Mesenchymal stem cell (in vitro differentiated cells and primary cell): Measurements from ENCODE around the gene SCAF8.

Experiments
- DNase-seq: peaks from one replicate; pipeline ENCODE4 v3.0.0-alpha.2; 2013
- H2AFZ ChIP-seq: one replicate; pipeline ENCODE4 v1.6.1; 2013; ENCODE audit warnings: low read depth, mild to moderate bottlenecking, control low read depth, inconsistent platforms, low read length, moderate library complexity
- H2AK5ac ChIP-seq: 2 replicates; pipeline ENCODE4 v1.6.1; 2013; ENCODE audit warnings: low read length, moderate library complexity, mild to moderate bottlenecking, inconsistent platforms; ENCODE audit not compliant: severe bottlenecking
- H2BK120ac ChIP-seq: one replicate; pipeline ENCODE4 v1.6.1; 2013; ENCODE audit warnings: low read depth, mild to moderate bottlenecking, inconsistent platforms, low read length, moderate library complexity
- H2BK12ac ChIP-seq, 2 experiments: one replicate each; pipeline ENCODE4 v1.6.1; 2013; ENCODE audit warnings: inconsistent platforms in 2 of 2, low read length in 2 of 2, mild to moderate bottlenecking in 2 of 2, moderate library complexity in 2 of 2, control low read depth in 1 of 2
- H2BK15ac ChIP-seq: one replicate; pipeline ENCODE4 v1.6.1; 2013; ENCODE audit warnings: mild to moderate bottlenecking, low read depth, inconsistent platforms; ENCODE audit not compliant: poor library complexity, severe bottlenecking
- H2BK5ac ChIP-seq: 2 replicates; pipeline ENCODE4 v1.6.1; 2013; ENCODE audit warnings: low read depth, mild to moderate bottlenecking, low read length, control low read depth, inconsistent platforms; ENCODE audit not compliant: poor library complexity, severe bottlenecking
- H3K14ac ChIP-seq, 2 experiments: one replicate each; pipeline ENCODE4 v1.6.1; 2013; ENCODE audit warnings: inconsistent platforms in 2 of 2, low read length in 2 of 2, control low read depth in 1 of 2, mild to moderate bottlenecking in 1 of 2, moderate library complexity in 1 of 2
- H3K18ac ChIP-seq, 2 experiments: one replicate each; pipeline ENCODE4 v1.6.1; 2013; ENCODE audit warnings: inconsistent platforms in 2 of 2, low read length in 2 of 2, control low read depth in 1 of 2, low read depth in 1 of 2, mild to moderate bottlenecking in 1 of 2
- H3K23ac ChIP-seq, 2 experiments: one replicate each; pipeline ENCODE4 v1.6.1; 2013; ENCODE audit warnings: inconsistent platforms in 2 of 2, low read length in 2 of 2, mild to moderate bottlenecking in 2 of 2, moderate library complexity in 2 of 2, control low read depth in 1 of 2
- H3K27ac ChIP-seq: 2 replicates; pipeline ENCODE4 v1.5.1; 2013; ENCODE audit warnings: mild to moderate bottlenecking, moderate library complexity, low read length, control low read depth, inconsistent platforms; ENCODE audit not compliant: poor library complexity, severe bottlenecking
- H3K27me3 ChIP-seq, 2 experiments: 2 replicates each; pipeline versions ENCODE4 v1.6.1 to v1.7.0; 2013; ENCODE audit warnings: low read length in 2 of 2, mild to moderate bottlenecking in 2 of 2, moderate library complexity in 2 of 2, control low read depth in 1 of 2, inconsistent platforms in 1 of 2; ENCODE audit not compliant: control insufficient read depth in 1 of 2, insufficient read depth in 1 of 2
- H3K36me3 ChIP-seq, 2 experiments: 2 replicates each; pipeline versions ENCODE4 v1.6.1 to v1.7.0; 2013; ENCODE audit warnings: low read length in 2 of 2, control low read depth in 1 of 2, inconsistent platforms in 1 of 2, low read depth in 1 of 2, mild to moderate bottlenecking in 1 of 2; ENCODE audit not compliant: insufficient read depth in 2 of 2, control insufficient read depth in 1 of 2
- H3K4ac ChIP-seq, 2 experiments: one replicate each; pipeline ENCODE4 v1.6.1; 2013; ENCODE audit warnings: inconsistent platforms in 2 of 2, low read length in 2 of 2, mild to moderate bottlenecking in 2 of 2, moderate library complexity in 2 of 2, control low read depth in 1 of 2, low read depth in 1 of 2
- H3K4me1 ChIP-seq: 2 replicates; pipeline ENCODE4 v1.6.1; 2013; ENCODE audit warnings: low read depth, low read length, control low read depth; ENCODE audit not compliant: control insufficient read depth, insufficient read depth
- H3K4me2 ChIP-seq: 2 replicates; pipeline ENCODE4 v1.6.1; 2013; ENCODE audit warnings: low read length, mild to moderate bottlenecking, inconsistent platforms; ENCODE audit not compliant: poor library complexity, severe bottlenecking
- H3K4me3 ChIP-seq, 2 experiments: 2 replicates each; pipeline versions ENCODE4 v1.5.1 to v1.7.0; 2013; ENCODE audit warnings: low read length in 2 of 2, mild to moderate bottlenecking in 2 of 2, control low read depth in 1 of 2, low read depth in 1 of 2; ENCODE audit not compliant: insufficient read depth in 1 of 2
- H3K79me1 ChIP-seq: replicated peaks from 2 replicates; pipeline ENCODE4 v1.6.1; 2013; ENCODE audit warnings: mild to moderate bottlenecking, control low read depth, low read length, inconsistent platforms; ENCODE audit not compliant: poor library complexity, severe bottlenecking
- H3K9ac ChIP-seq: 2 replicates; pipeline ENCODE4 v1.7.0; 2013; ENCODE audit warnings: mild to moderate bottlenecking, low read length, moderate library complexity
- H3K9me3 ChIP-seq: 2 replicates; pipeline ENCODE4 v1.7.0; 2013; ENCODE audit warnings: mild to moderate bottlenecking, low read length; ENCODE audit not compliant: control insufficient read depth
- H4K8ac ChIP-seq: one replicate; pipeline ENCODE4 v1.6.1; 2013; ENCODE audit warnings: inconsistent platforms, mild to moderate bottlenecking, low read length, moderate library complexity
- H4K91ac ChIP-seq: one replicate; pipeline ENCODE4 v1.6.1; 2013; ENCODE audit warnings: mild to moderate bottlenecking, low read length, inconsistent platforms
- WGBS: methylation state at CpG from one replicate; pipeline ENCODE4 v1.1.7; 2013; ENCODE audit warnings: mixed read lengths; 5-methylcytosine and 5-hydroxymethylcytosine counted together

SCAF8 gene

DNA sequence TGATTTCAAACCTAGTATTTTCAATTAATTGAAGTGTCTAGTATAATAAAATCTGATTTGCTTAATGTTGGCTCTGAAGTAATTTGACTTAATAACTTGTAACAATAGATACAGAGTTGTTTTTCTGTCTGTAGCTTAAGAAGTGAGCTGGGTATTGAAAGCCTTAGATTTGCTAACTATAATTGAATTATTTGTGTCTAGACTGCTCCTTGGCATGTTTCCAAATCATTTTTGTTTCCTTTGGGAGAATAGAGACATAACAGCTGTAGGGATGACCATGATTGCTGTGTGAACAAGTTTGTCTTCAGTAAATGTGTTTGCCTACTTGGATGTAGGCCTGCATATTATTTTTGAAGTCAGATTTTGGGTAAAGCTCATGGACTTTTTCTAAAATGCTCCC, 115.4 kb downstream of the SCAF8 start:
- no peak for DNase-seq
- Histone ChIP-seq H2BK12ac (no peak overlapping the region), H3K9ac (no peak overlapping the region), H3K27ac (no peak overlapping the region), H3K4ac (no peak overlapping the region), H3K4me2 (no peak overlapping the region), H3K9me3 (no peaks in the 10 kb centered on the region), H3K4me1 (peaks cover 2% of the 10 kb centered on the region), H3K18ac (no peak overlapping the region), H3K14ac (no peak overlapping the region), H2AFZ (no peak overlapping the region), H3K79me1 (peaks cover 35% of the 10 kb centered on the region), H4K8ac (no peak overlapping the region), H2BK120ac (no peak overlapping the region), H4K91ac (no peak overlapping the region), H3K23ac (no peak overlapping the region), H2BK5ac (no peak overlapping the region), H2BK15ac (no peak overlapping the region), H3K4me3 (no peak overlapping the region), H3K27me3 (no peaks in the 10 kb centered on the region), H3K36me3 (peaks cover 6 to 22% of the 10 kb centered on the region in 2 experiments), H2AK5ac (no peak overlapping the region)

DNA sequence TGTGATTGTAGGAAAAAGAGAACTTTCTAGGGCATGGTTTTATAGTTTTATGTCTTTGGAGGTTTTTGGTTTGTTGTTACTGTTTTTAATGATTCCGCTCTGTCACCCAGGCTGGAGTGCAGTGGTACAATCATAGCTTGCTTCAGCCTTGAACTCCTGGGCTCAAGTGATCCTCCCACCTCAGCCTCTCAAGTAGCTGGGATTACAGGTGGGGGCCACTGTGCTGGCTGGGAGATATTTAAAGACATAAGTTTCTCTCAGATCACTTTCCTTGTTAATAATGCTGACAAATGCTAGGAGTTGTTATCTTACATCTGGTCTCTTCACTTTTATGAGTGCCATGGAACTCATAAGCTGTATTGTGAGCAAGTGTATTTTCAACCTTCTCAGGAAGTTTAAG, 116.3 kb downstream of the SCAF8 start:
- 89% methylated on average over 1 of the region's 1 CpG for WGBS
- Histone ChIP-seq H2AFZ (no peak overlapping the region), H2BK12ac (no peak overlapping the region)

DNA sequence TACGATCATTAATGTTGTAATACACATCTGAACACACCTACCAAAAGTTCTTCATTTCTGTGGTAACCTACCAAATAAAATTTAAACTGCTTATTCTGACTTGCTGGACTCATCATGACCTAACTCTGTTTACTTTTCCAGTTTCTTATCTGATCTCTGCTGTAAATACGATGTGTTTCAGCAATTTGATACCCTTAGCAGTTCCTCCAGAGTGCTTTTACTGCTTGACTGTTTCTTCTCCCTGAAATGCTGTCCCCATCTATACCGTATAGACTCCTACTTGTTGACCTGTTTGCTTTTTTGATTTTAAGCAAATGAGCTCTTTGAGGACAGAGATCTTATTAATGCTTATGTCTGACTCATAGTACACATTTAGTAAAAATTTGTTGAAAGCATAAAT, 119.5 kb downstream of the SCAF8 start:
- Histone ChIP-seq H3K14ac (no peak overlapping the region), H3K4me2 (no peak overlapping the region), H3K23ac (no peak overlapping the region), H3K4me3 (no peak overlapping the region), H3K9ac (no peak overlapping the region), H3K79me1 (peaks cover 24% of the 10 kb centered on the region), H3K4me1 (peaks cover 2% of the 10 kb centered on the region), H3K9me3 (no peaks in the 10 kb centered on the region), H3K27ac (no peak overlapping the region), H3K27me3 (no peaks in the 10 kb centered on the region), H2AK5ac (no peak overlapping the region), H4K91ac (no peak overlapping the region), H2BK5ac (no peak overlapping the region), H3K4ac (no peak overlapping the region), H3K36me3 (peaks cover 10 to 17% of the 10 kb centered on the region in 2 experiments), H4K8ac (no peak overlapping the region), H2BK12ac (no peak overlapping the region), H3K18ac (no peak overlapping the region), H2BK120ac (no peak overlapping the region), H2BK15ac (no peak overlapping the region), H2AFZ (no peak overlapping the region)
- DNase-seq: peak; percentile 58
- WGBS: 50% methylated on average over 2 of the region's 3 CpGs

More for the DNA sequence above, 116.3 kb downstream of the SCAF8 start:
- Histone ChIP-seq H3K4me2 (no peak overlapping the region), H2BK15ac (no peak overlapping the region), H3K79me1 (peaks cover 34% of the 10 kb centered on the region), H3K9me3 (no peaks in the 10 kb centered on the region), H3K27ac (no peak overlapping the region), H3K4ac (no peak overlapping the region), H3K14ac (no peak overlapping the region), H3K9ac (no peak overlapping the region), H3K4me3 (no peak overlapping the region), H3K23ac (no peak overlapping the region), H3K4me1 (peaks cover 2% of the 10 kb centered on the region), H2BK5ac (no peak overlapping the region), H2AK5ac (no peak overlapping the region), H3K27me3 (no peaks in the 10 kb centered on the region), H3K36me3 (peaks cover 6 to 22% of the 10 kb centered on the region in 2 experiments), H3K18ac (no peak overlapping the region), H4K8ac (no peak overlapping the region), H4K91ac (no peak overlapping the region), H2BK120ac (no peak overlapping the region)
- no peak for DNase-seq

DNA sequence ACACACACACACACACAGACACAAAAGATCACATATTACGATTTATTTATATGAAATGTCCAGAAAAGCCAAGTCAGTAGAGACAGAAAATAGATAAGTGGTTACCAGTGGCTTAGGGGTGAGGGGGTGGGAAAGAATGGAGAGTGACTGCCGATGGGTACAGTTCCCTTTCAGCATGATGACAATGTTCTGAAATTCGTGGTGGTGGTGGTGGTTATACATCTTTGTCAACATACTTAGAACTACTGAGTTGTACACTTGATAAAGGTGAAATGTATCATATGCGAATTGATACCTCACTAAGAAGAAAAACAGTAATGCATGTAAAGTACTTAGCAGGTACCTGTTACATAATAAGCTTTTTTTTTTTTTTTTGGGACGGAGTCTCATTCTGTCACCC, 124.3 kb downstream of the SCAF8 start:
- Histone ChIP-seq H2BK120ac (no peak overlapping the region), H3K4me1 (no peaks in the 10 kb centered on the region), H3K4ac (no peak overlapping the region), H3K9ac (no peak overlapping the region), H2BK12ac (no peak overlapping the region), H3K27me3 (no peaks in the 10 kb centered on the region), H3K14ac (no peak overlapping the region), H3K79me1 (peaks cover 18% of the 10 kb centered on the region), H3K36me3 (peaks cover 6 to 10% of the 10 kb centered on the region in 2 experiments), H2BK15ac (no peak overlapping the region), H4K91ac (no peak overlapping the region), H2BK5ac (no peak overlapping the region), H2AFZ (no peak overlapping the region), H2AK5ac (no peak overlapping the region), H3K4me3 (no peak overlapping the region), H3K27ac (no peak overlapping the region), H4K8ac (no peak overlapping the region), H3K4me2 (no peak overlapping the region), H3K23ac (no peak overlapping the region), H3K18ac (no peak overlapping the region), H3K9me3 (no peaks in the 10 kb centered on the region)
- 100% methylated on average over 3 of the region's 5 CpGs for WGBS
- DNase-seq: no peak
